HG03045 (cell line): ENCODE measurements around the gene ASCC1.
A peak's percentile ranks its signal among the peaks of the same experiment; 100 is the strongest.

Experiments
- ATAC-seq: cut with Tn5 transposase; IDR thresholded peaks from one replicate; pipeline ENCODE4 v1.9.1; 2021; ENCODE audit warnings: mild to moderate bottlenecking, moderate library complexity; ENCODE audit not compliant: unreplicated experiment

ASCC1 gene

DNA sequence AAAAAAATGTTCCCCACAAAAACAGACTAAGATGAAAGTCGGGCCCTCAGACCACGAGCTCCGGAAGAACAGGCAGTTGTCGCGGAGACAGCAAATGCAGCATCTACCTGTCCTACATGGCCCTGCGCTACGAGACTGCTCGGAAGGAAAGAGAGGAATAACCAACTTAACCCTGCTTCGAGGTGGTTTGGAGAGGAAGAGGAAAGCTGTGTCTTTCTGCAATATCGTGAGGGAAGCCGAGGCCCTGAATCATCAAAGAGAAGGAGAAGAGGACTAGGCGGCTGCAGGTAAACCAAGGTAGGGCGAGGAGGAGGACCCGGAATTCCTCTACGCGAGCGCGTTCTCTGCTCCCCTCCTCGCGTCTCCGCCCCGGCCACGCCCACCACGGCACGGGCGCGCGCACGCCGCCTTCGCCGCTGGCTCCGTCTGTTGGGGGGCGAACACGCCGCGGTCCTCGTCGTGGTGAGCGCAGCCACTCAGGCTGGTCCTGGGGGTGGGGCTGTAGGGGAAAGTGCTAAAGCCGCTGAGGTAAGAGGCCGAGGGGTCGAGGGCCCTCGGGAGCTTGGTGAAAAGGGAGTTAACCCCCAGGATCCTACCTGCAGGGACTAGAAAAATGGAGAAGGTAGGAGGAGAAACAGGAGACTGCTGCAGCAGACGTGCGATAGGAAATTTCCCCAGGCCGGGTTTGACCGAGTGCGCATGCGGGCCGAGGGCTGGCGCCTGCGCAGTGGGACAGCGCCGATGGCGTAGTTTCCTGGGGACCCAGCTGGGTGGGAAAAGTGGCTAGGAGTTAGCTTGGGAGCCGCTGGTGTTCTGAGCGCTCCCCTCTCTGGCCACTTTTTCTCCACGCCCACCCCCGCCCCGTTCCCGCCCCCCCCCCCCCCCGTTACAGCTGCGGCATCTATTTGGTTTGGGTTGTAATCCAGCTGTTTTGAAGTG is at the start of gene ASCC1, which contains the start of gene ANAPC16:
Gene ASCC1 (minus strand): TSS at position 666 of the 939 bp plus-strand sequence. CDS start 2,978 bp downstream, outside the sequence.
Gene ANAPC16 (plus strand): TSS at position 402 of the 939 bp plus-strand sequence. CDS start 7,903 bp downstream, outside the sequence.
- ATAC-seq, result peak; percentile 91

DNA sequence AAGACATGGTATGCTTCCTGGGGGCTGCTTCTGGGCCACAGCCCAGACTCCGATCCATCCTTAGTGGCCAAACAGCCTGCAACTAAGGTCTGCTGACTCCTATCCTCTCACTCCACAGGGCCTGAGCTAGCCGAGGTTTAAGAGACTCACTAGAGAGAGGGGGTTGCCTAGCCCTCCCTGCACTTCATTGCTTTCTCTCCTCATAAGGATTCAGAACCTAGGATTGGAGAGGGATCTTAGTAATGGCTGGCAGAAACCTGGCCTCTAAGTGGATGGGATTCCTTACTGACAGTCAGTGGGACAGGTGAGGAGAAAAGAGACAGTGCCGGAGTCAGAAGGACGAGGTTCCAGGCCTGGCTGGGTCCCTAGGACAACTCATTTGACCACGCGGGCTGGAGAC is 49.4 kb upstream of the ASCC1 start:
- ATAC-seq, result no peak

GRCh38 chr10:72264536-72264935 is 48.5 kb upstream of the ASCC1 start:
- ATAC-seq, result no peak

DNA sequence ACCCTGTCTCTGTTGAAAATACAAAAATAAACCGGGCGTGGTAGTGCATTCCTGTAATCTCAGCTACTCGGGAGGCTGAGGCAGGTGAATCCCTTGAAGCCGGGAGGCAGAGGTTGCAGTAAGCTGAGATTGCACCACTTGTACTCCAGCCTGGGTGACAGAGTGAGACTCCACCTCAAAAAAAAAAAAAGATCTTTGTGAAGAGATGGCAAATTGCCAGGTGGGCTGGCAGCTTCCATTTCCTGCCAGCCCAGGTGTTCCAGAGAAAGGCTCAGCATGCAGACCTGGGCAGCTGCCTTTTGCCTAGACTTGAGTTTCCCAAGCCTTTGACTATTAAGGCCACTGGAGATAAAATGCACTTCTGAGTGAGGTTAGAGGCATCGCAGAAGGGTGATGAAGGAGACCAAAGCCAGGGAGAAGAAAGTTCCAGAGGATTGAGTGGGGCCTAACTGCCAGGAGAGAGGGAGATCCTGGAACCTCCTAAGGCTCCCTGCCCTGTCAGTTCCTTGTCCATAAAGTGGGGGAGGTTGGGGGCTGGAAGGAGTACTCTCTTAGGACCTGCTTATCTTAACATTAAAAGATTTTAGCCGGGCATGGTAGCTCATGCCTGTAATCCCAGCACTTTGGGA is 47.7 kb upstream of the ASCC1 start:
- ATAC-seq, result no peak

GRCh38 chr10:72261784-72262404 is 45.8 kb upstream of the ASCC1 start:
- ATAC-seq, result peak; percentile 2

- ATAC-seq, result peak; percentile 43
Observed at GRCh38 chr10:72260976-72261783, 45.1 kb upstream of the ASCC1 start.

GRCh38 chr10:72260239-72260975 is 44.3 kb upstream of the ASCC1 start:
- ATAC-seq, result peak; percentile 66

GRCh38 chr10:72259491-72260238 is 43.6 kb upstream of the ASCC1 start:
- ATAC-seq, result no peak

- ATAC-seq, result no peak
Observed at GRCh38 chr10:72258617-72259016, 42.5 kb upstream of the ASCC1 start.

DNA sequence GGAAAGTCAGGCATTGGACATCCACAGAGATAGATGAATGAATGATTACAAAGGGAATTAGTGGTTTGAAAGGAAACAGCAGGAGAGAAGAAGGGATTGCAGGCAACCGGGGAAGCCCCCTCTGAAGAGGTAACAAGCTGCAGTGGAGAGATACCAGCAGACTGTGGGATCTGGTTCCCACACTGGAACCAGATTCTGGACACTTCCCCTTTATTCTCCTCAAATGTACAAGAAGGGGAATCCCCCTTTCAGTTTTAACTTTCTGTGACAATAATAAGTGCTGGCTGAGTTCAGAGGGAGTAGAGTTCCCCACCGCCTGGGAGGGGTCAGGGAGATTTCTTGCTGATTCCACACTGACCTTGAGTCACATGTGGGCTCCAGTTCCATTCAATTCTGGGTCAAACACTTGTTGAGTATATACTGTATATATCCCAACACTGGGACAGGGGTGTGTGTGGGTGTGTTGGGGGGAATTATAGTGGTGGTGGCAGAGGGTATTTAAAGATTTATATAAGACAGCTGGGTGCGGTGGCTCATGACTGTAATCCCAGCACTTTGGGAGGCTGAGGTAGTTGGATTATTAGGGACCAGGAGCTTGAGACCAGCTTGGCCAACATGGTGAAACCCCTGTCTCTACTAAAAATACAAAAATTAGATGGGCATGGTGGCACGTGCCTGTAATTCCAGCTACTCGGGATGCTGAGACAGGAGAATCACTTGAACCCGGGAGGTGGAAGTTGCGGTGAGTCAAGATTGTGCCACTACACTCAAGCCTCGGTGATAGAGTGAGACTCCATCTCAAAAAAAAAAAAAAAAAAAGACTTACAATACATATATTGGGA is 41.2 kb upstream of the ASCC1 start:
- ATAC-seq, result no peak

GRCh38 chr10:72255977-72256729 is 40.1 kb upstream of the ASCC1 start:
- no peak for ATAC-seq

DNA sequence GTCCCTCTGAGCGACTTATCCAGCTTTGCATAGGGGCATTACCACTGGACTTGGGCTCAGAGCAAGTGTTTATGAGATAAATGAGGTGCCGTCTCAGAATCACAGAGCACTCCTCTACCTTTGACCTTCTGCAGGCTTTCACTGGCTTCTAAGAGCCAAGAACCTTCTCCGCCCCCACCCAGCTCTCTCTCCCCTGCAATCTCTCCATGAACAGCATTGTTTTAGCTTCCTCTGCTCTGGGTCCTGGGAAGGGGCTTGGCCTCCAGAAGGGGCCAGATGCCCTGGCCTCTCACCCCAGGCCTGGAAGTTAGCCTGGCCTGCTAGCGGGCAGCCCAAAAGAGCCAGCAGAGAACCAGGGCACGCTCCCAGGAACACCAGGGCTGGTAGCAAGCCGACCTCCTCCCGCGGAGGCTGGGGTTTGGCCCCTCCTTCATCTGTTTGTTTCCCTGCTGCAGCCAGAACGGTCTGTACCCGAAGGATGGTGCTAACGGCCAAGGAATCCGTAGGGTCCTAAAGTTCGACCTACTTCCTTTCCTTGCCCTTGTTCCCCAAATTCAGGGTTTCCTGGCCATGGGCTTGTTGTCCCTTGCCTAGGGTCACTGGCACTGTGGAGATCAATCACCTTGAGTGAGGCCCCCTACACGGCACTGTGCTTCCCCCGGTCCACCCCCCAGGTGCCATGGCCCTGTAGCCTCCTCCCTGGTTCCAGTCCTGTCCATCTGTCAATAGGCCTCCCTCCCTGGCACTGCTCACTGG is 38.9 kb upstream of the ASCC1 start:
- ATAC-seq, result no peak

DNA sequence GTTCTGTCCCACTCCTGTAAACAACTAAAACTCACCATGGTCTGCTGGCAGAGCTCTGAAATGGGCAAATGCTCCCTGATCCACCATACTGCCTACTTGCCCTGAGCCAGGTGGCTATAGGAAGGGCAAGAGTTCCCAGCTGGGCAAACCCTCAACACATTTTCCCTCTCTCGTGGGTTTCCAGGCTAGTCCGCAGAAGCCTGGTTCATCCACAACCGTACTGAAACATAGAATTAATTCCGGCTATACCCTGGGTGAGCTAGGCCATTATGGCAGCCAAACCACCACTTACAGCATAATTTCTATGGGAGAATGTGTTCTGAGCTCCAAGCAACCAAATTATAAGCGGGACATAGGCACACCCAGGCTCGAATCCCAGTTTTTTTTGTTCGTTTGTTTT is 37.5 kb upstream of the ASCC1 start:
- ATAC-seq, result no peak

- ATAC-seq, result no peak
Observed at GRCh38 chr10:72252972-72253371, 36.9 kb upstream of the ASCC1 start.

GRCh38 chr10:72251635-72252034 is 35.6 kb upstream of the ASCC1 start:
- ATAC-seq, result no peak

GRCh38 chr10:72250666-72251065 is 34.6 kb upstream of the ASCC1 start:
- no peak for ATAC-seq
